ENCODE measurements around the gene MCTP2.
"Not testable (repeated sequence)": the region's sequence is repeated elsewhere in the genome, so short reads cannot be mapped to it uniquely, and the experiment has no call there.

Gene MCTP2

GRCh38 chr15:94480289-94480834, 249.0 kb downstream of the MCTP2 start:
- Histone ChIP-seq H3K27me3 (ENCODE audit: control insufficient read depth in 5 of 5, insufficient read depth in 4 of 5, low read length in 5 of 5) (peaks cover 0 to 7% (median 3%) of the 10 kb centered on the region in 5 donors), H3K4me3 (ENCODE audit: low read depth in 1 of 5, low read length in 5 of 5) (no peak overlapping the region), H3K36me3 (ENCODE audit: control insufficient read depth in 5 of 5, insufficient read depth in 5 of 5, low read length in 5 of 5) (no peaks in the 10 kb centered on the region), H3K27ac (ENCODE audit: low read depth, low read length) (no peak overlapping the region), H3K4me1 (ENCODE audit: control insufficient read depth in 5 of 5, insufficient read depth in 5 of 5, low read length in 5 of 5) (no peaks in the 10 kb centered on the region), H3K9ac (ENCODE audit: low read length in 5 of 5) (no peak overlapping the region), H3K9me3 (ENCODE audit: control insufficient read depth in 5 of 5, low read length in 5 of 5) (peaks cover 0 to 2% (median 0%) of the 10 kb centered on the region in 5 donors)

- no peaks in the 10 kb centered on the region for H3K36me3 ChIP-seq (ENCODE audit: control insufficient read depth in 5 of 5, insufficient read depth in 5 of 5, low read length in 5 of 5)
- H3K27me3 ChIP-seq (ENCODE audit: control insufficient read depth in 5 of 5, insufficient read depth in 4 of 5, low read length in 5 of 5) = peaks cover 0 to 3% (median 0%) of the 10 kb centered on the region in 5 donors
- no peak overlapping the region for H3K27ac ChIP-seq (ENCODE audit: low read depth, low read length)
- no peaks in the 10 kb centered on the region for H3K9me3 ChIP-seq (ENCODE audit: control insufficient read depth in 5 of 5, low read length in 5 of 5)
- no peak overlapping the region for H3K9ac ChIP-seq (ENCODE audit: low read length in 5 of 5)
- H3K4me1 ChIP-seq (ENCODE audit: control insufficient read depth in 5 of 5, insufficient read depth in 5 of 5, low read length in 5 of 5) = no peaks in the 10 kb centered on the region
- no peak overlapping the region for H3K4me3 ChIP-seq (ENCODE audit: low read depth in 1 of 5, low read length in 5 of 5)
Measured at GRCh38 chr15:94485148-94485719, 253.9 kb downstream of the MCTP2 start.

GRCh38 chr15:94487635-94488034, 256.3 kb downstream of the MCTP2 start:
- H3K36me3 ChIP-seq (ENCODE audit: control insufficient read depth in 5 of 5, insufficient read depth in 5 of 5, low read length in 5 of 5) = no peaks in the 10 kb centered on the region

GRCh38 chr15:94493176-94493575, 261.8 kb downstream of the MCTP2 start:
- Histone ChIP-seq H3K27ac (ENCODE audit: low read depth, low read length) (no peak overlapping the region), H3K27me3 (ENCODE audit: control insufficient read depth in 5 of 5, insufficient read depth in 4 of 5, low read length in 5 of 5) (no peaks in the 10 kb centered on the region), H3K4me3 (ENCODE audit: low read depth in 1 of 5, low read length in 5 of 5) (no peak overlapping the region), H3K9ac (ENCODE audit: low read length in 5 of 5) (no peak overlapping the region), H3K36me3 (ENCODE audit: control insufficient read depth in 5 of 5, insufficient read depth in 5 of 5, low read length in 5 of 5) (no peaks in the 10 kb centered on the region), H3K9me3 (ENCODE audit: control insufficient read depth in 5 of 5, low read length in 5 of 5) (no peaks in the 10 kb centered on the region), H3K4me1 (ENCODE audit: control insufficient read depth in 5 of 5, insufficient read depth in 5 of 5, low read length in 5 of 5) (no peaks in the 10 kb centered on the region)

More at GRCh38 chr15:94487635-94488034, 256.3 kb downstream of the MCTP2 start:
- Histone ChIP-seq H3K9me3 (ENCODE audit: control insufficient read depth in 5 of 5, low read length in 5 of 5) (no peaks in the 10 kb centered on the region), H3K27me3 (ENCODE audit: control insufficient read depth in 5 of 5, insufficient read depth in 4 of 5, low read length in 5 of 5) (peaks cover 0 to 3% (median 0%) of the 10 kb centered on the region in 5 donors), H3K4me1 (ENCODE audit: control insufficient read depth in 5 of 5, insufficient read depth in 5 of 5, low read length in 5 of 5) (no peaks in the 10 kb centered on the region), H3K27ac (ENCODE audit: low read depth, low read length) (no peak overlapping the region), H3K4me3 (ENCODE audit: low read depth in 1 of 5, low read length in 5 of 5) (no peak overlapping the region), H3K9ac (ENCODE audit: low read length in 5 of 5) (no peak overlapping the region)

GRCh38 chr15:94493586-94493985, 262.2 kb downstream of the MCTP2 start:
- H3K4me1 ChIP-seq (ENCODE audit: control insufficient read depth in 5 of 5, insufficient read depth in 5 of 5, low read length in 5 of 5); H3K27ac ChIP-seq (ENCODE audit: low read depth, low read length); H3K4me3 ChIP-seq (ENCODE audit: low read depth in 1 of 5, low read length in 5 of 5); H3K9ac ChIP-seq (ENCODE audit: low read length in 5 of 5); H3K27me3 ChIP-seq (ENCODE audit: control insufficient read depth in 5 of 5, insufficient read depth in 4 of 5, low read length in 5 of 5); H3K9me3 ChIP-seq (ENCODE audit: control insufficient read depth in 5 of 5, low read length in 5 of 5); H3K36me3 ChIP-seq (ENCODE audit: control insufficient read depth in 5 of 5, insufficient read depth in 5 of 5, low read length in 5 of 5): not testable (repeated sequence)

- Histone ChIP-seq H3K9ac (ENCODE audit: low read length in 5 of 5) (no peak overlapping the region), H3K4me1 (ENCODE audit: control insufficient read depth in 5 of 5, insufficient read depth in 5 of 5, low read length in 5 of 5) (no peaks in the 10 kb centered on the region), H3K27me3 (ENCODE audit: control insufficient read depth in 5 of 5, insufficient read depth in 4 of 5, low read length in 5 of 5) (no peaks in the 10 kb centered on the region), H3K9me3 (ENCODE audit: control insufficient read depth in 5 of 5, low read length in 5 of 5) (no peaks in the 10 kb centered on the region), H3K27ac (ENCODE audit: low read depth, low read length) (no peak overlapping the region), H3K4me3 (ENCODE audit: low read depth in 1 of 5, low read length in 5 of 5) (no peak overlapping the region), H3K36me3 (ENCODE audit: control insufficient read depth in 5 of 5, insufficient read depth in 5 of 5, low read length in 5 of 5) (no peaks in the 10 kb centered on the region)
Measured at GRCh38 chr15:94494732-94495131, 263.4 kb downstream of the MCTP2 start.

GRCh38 chr15:94503293-94503692, 271.9 kb downstream of the MCTP2 start:
- no peaks in the 10 kb centered on the region for H3K27me3 ChIP-seq (ENCODE audit: control insufficient read depth in 5 of 5, insufficient read depth in 4 of 5, low read length in 5 of 5)
- H3K9me3 ChIP-seq (ENCODE audit: control insufficient read depth in 5 of 5, low read length in 5 of 5) = peaks cover 2 to 11% (median 8%) of the 10 kb centered on the region in 5 donors
- H3K4me3 ChIP-seq (ENCODE audit: low read depth in 1 of 5, low read length in 5 of 5) = no peak overlapping the region
- H3K27ac ChIP-seq (ENCODE audit: low read depth, low read length) = no peak overlapping the region
- H3K4me1 ChIP-seq (ENCODE audit: control insufficient read depth in 5 of 5, insufficient read depth in 5 of 5, low read length in 5 of 5) = no peaks in the 10 kb centered on the region
- no peaks in the 10 kb centered on the region for H3K36me3 ChIP-seq (ENCODE audit: control insufficient read depth in 5 of 5, insufficient read depth in 5 of 5, low read length in 5 of 5)
- H3K9ac ChIP-seq (ENCODE audit: low read length in 5 of 5) = no peak overlapping the region

GRCh38 chr15:94509259-94509658, 277.9 kb downstream of the MCTP2 start:
- Histone ChIP-seq H3K9ac (ENCODE audit: low read length in 5 of 5) (no peak overlapping the region), H3K4me1 (ENCODE audit: control insufficient read depth in 5 of 5, insufficient read depth in 5 of 5, low read length in 5 of 5) (no peaks in the 10 kb centered on the region), H3K27ac (ENCODE audit: low read depth, low read length) (no peak overlapping the region), H3K27me3 (ENCODE audit: control insufficient read depth in 5 of 5, insufficient read depth in 4 of 5, low read length in 5 of 5) (no peaks in the 10 kb centered on the region), H3K4me3 (ENCODE audit: low read depth in 1 of 5, low read length in 5 of 5) (no peak overlapping the region), H3K36me3 (ENCODE audit: control insufficient read depth in 5 of 5, insufficient read depth in 5 of 5, low read length in 5 of 5) (no peaks in the 10 kb centered on the region), H3K9me3 (ENCODE audit: control insufficient read depth in 5 of 5, low read length in 5 of 5) (peaks cover 2 to 11% (median 7%) of the 10 kb centered on the region in 5 donors)

GRCh38 chr15:94522125-94522524, 290.8 kb downstream of the MCTP2 start:
- no peak overlapping the region for H3K27ac ChIP-seq (ENCODE audit: low read depth, low read length)
- no peak overlapping the region for H3K4me3 ChIP-seq (ENCODE audit: low read depth in 1 of 5, low read length in 5 of 5)
- no peak overlapping the region for H3K9ac ChIP-seq (ENCODE audit: low read length in 5 of 5)
- H3K9me3 ChIP-seq (ENCODE audit: control insufficient read depth in 5 of 5, low read length in 5 of 5) = no peaks in the 10 kb centered on the region
- no peaks in the 10 kb centered on the region for H3K36me3 ChIP-seq (ENCODE audit: control insufficient read depth in 5 of 5, insufficient read depth in 5 of 5, low read length in 5 of 5)
- no peaks in the 10 kb centered on the region for H3K27me3 ChIP-seq (ENCODE audit: control insufficient read depth in 5 of 5, insufficient read depth in 4 of 5, low read length in 5 of 5)
- H3K4me1 ChIP-seq (ENCODE audit: control insufficient read depth in 5 of 5, insufficient read depth in 5 of 5, low read length in 5 of 5) = no peaks in the 10 kb centered on the region

GRCh38 chr15:94523873-94524272, 292.5 kb downstream of the MCTP2 start:
- no peaks in the 10 kb centered on the region for H3K27me3 ChIP-seq (ENCODE audit: control insufficient read depth in 5 of 5, insufficient read depth in 4 of 5, low read length in 5 of 5)
- no peaks in the 10 kb centered on the region for H3K9me3 ChIP-seq (ENCODE audit: control insufficient read depth in 5 of 5, low read length in 5 of 5)
- H3K4me3 ChIP-seq (ENCODE audit: low read depth in 1 of 5, low read length in 5 of 5) = no peak overlapping the region
- no peak overlapping the region for H3K9ac ChIP-seq (ENCODE audit: low read length in 5 of 5)
- H3K4me1 ChIP-seq (ENCODE audit: control insufficient read depth in 5 of 5, insufficient read depth in 5 of 5, low read length in 5 of 5) = no peaks in the 10 kb centered on the region
- H3K36me3 ChIP-seq (ENCODE audit: control insufficient read depth in 5 of 5, insufficient read depth in 5 of 5, low read length in 5 of 5) = no peaks in the 10 kb centered on the region
- H3K27ac ChIP-seq (ENCODE audit: low read depth, low read length) = no peak overlapping the region
